HPDE6-E6E7 (cell line): ENCODE measurements around the gene PRAMEF6.
"Not testable (repeated sequence)": the region's sequence is repeated elsewhere in the genome, so short reads cannot be mapped to it uniquely, and the experiment has no call there.

Source experiments
- DNase-seq: peaks from one replicate; pipeline ENCODE4 v3.0.0; 2011; ENCODE audit warnings: missing footprints; ENCODE audit errors: extremely low spot score

PRAMEF6 gene

GRCh38 chr1:12947480-12947879, at the start of gene PRAMEF6:
Gene PRAMEF6, minus strand, starts transcription at chr1:12947580. Its CDS starts 5,062 bp downstream, at chr1:12942518.
- DNase-seq: not testable (repeated sequence)

GRCh38 chr1:12924368-12924767, 23.0 kb downstream of the PRAMEF6 start:
- DNase-seq: not testable (repeated sequence)

- DNase-seq: not testable (repeated sequence)
Observed at GRCh38 chr1:12921749-12922148, 25.6 kb downstream of the PRAMEF6 start.

GRCh38 chr1:12916310-12916709, 31.1 kb downstream of the PRAMEF6 start, which contains the start of gene PRAMEF7:
Gene PRAMEF7, plus strand, starts transcription at chr1:12916610. Its CDS starts 1,083 bp downstream, at chr1:12917693.
- DNase-seq: not testable (repeated sequence)

- DNase-seq: not testable (repeated sequence)
Observed at GRCh38 chr1:12903793-12904572, 43.4 kb downstream of the PRAMEF6 start.

GRCh38 chr1:12899186-12899585, 48.2 kb downstream of the PRAMEF6 start:
- DNase-seq: not testable (repeated sequence)

GRCh38 chr1:12898170-12898569, 49.2 kb downstream of the PRAMEF6 start, which contains the start of gene PRAMEF10:
Gene PRAMEF10, minus strand, starts transcription at chr1:12898270. Its CDS starts 2,423 bp downstream, at chr1:12895847.
- DNase-seq: not testable (repeated sequence)
